Measurements from ENCODE around the gene MYL3.

MYL3 gene

DNA sequence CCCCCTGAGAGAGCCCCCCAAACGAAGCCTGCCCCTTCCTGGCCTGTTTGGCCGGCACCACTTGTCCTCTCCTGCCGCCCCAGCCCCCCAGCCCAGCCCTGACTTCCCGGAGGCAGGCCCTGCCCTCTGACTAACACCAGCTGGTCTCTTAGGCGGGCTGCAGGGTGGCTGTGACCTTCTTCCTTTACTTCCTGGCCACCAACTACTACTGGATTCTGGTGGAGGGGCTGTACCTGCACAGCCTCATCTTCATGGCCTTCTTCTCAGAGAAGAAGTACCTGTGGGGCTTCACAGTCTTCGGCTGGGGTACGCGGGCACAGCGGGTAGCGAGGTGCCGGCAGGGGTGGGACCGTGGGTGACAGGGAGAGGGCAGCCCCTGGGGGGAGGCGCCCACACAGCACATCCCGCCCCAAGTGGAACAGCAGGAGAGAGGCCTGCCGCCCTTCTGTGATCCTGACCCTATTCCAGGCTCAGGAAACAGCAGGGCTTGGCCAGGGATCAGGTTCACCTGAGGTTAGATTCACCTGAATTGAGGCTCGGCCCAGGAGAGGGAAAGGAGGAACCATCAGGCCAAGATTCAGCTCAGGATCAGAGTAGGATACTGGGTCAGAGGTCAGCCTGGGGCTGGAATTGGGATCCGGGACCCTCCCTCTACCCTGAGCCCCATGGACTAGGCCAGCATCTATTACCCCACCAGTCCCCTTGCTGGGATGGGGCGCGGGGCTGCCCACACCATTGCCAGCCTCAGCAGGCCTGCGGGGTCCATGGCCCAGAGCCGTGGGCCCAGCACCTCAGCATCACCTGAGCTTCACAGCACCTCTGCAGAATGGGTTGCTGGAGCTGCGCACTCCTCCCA is 36.1 kb upstream of the MYL3 start:
- Histone ChIP-seq H3K9me3 (ENCODE audit: insufficient read depth, low read length) (no peaks in the 10 kb centered on the region), H3K27me3 (ENCODE audit: insufficient read depth, insufficient read length) (no peaks in the 10 kb centered on the region), H3K4me1 (ENCODE audit: insufficient read depth, insufficient read length) (peaks cover 6% of the 10 kb centered on the region), H3K9ac (ENCODE audit: insufficient read length, low read depth) (no peak overlapping the region), H3K4me3 (ENCODE audit: insufficient read length, low read depth) (no peak overlapping the region), H3K36me3 (ENCODE audit: insufficient read depth, insufficient read length, low read length) (peaks cover 5% of the 10 kb centered on the region)
- no peak for DNase-seq (ENCODE audit: low read depth, low spot score)
- TF ChIP-seq YY1 (IDR thresholded peaks at IDR 0.05; ENCODE audit: insufficient read depth, insufficient read length) = no peak
- TF ChIP-seq SUZ12 (IDR thresholded peaks at IDR 0.05; ENCODE audit: extremely low read depth, insufficient read depth, insufficient read length) = no peak
- no peak for TF ChIP-seq ZNF274 (IDR thresholded peaks at IDR 0.05; ENCODE audit: low read depth, low read length)

DNA sequence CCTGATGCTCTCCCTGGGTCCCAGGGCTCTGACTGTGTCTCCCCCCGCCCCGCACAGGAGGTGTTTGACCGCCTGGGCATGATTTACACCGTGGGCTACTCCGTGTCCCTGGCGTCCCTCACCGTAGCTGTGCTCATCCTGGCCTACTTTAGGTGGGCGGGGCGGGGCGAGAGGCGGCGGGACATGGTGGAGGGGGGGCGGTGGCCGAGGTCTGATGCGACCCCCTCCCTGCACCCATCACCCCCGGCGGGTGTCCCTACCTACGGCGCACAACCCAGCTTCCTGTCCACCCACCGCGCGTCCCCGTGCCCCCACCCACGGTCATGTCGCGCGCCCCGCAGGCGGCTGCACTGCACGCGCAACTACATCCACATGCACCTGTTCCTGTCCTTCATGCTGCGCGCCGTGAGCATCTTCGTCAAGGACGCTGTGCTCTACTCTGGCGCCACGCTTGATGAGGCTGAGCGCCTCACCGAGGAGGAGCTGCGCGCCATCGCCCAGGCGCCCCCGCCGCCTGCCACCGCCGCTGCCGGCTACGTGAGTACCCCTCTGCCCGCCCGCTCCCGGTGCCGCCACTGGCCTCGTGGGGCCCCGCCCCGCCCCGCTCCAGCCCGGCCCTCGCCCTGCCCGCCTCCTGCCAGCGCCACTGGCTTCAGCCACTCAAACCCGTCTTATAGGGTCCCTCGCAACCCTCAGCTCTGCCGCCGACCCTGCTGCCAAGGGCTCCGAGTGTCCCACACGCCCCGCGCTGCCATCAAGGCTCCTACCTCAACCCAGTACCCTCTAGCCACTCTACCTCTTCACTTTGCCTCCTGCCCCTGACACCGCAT is 35.3 kb upstream of the MYL3 start:
- H3K4me1 ChIP-seq (ENCODE audit: insufficient read depth, insufficient read length) = peaks cover 11% of the 10 kb centered on the region
- H3K27me3 ChIP-seq (ENCODE audit: insufficient read depth, insufficient read length) = no peaks in the 10 kb centered on the region
- no peak for DNase-seq (ENCODE audit: low read depth, low spot score)
- TF ChIP-seq SUZ12 (IDR thresholded peaks at IDR 0.05; ENCODE audit: extremely low read depth, insufficient read depth, insufficient read length) = no peak
- TF ChIP-seq YY1 (IDR thresholded peaks at IDR 0.05; ENCODE audit: insufficient read depth, insufficient read length) = no peak
- no peak for TF ChIP-seq ZNF274 (IDR thresholded peaks at IDR 0.05; ENCODE audit: low read depth, low read length)
- H3K36me3 ChIP-seq (ENCODE audit: insufficient read depth, insufficient read length, low read length) = peaks cover 5% of the 10 kb centered on the region
- H3K9ac ChIP-seq (ENCODE audit: insufficient read length, low read depth) = no peak overlapping the region
- no peaks in the 10 kb centered on the region for H3K9me3 ChIP-seq (ENCODE audit: insufficient read depth, low read length)
- H3K4me3 ChIP-seq (ENCODE audit: insufficient read length, low read depth) = no peak overlapping the region

DNA sequence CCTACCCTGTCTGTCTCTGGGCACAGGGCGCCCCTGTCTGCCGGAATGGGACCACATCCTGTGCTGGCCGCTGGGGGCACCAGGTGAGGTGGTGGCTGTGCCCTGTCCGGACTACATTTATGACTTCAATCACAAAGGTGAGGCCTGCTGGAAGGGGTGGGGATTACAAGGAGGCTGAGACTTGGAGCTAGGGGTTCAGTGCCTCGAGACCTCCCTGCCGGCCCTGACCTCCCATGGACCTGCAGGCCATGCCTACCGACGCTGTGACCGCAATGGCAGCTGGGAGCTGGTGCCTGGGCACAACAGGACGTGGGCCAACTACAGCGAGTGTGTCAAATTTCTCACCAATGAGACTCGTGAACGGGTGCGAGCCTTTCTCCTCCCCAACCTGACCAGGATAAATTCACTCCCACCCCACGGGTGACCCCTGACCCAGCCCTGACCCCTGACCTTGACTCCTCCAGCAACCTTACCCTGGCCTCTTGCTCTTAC is 34.6 kb upstream of the MYL3 start:
- H3K4me3 ChIP-seq (ENCODE audit: insufficient read length, low read depth) = no peak overlapping the region
- H3K4me1 ChIP-seq (ENCODE audit: insufficient read depth, insufficient read length) = peaks cover 15% of the 10 kb centered on the region
- DNase-seq (ENCODE audit: low read depth, low spot score) = no peak
- TF ChIP-seq SUZ12 (IDR thresholded peaks at IDR 0.05; ENCODE audit: extremely low read depth, insufficient read depth, insufficient read length) (no peak), YY1 (IDR thresholded peaks at IDR 0.05; ENCODE audit: insufficient read depth, insufficient read length) (no peak), ZNF274 (IDR thresholded peaks at IDR 0.05; ENCODE audit: low read depth, low read length) (no peak)
- H3K27me3 ChIP-seq (ENCODE audit: insufficient read depth, insufficient read length) = peaks cover 6% of the 10 kb centered on the region
- no peaks in the 10 kb centered on the region for H3K9me3 ChIP-seq (ENCODE audit: insufficient read depth, low read length)
- H3K9ac ChIP-seq (ENCODE audit: insufficient read length, low read depth) = no peak overlapping the region
- H3K36me3 ChIP-seq (ENCODE audit: insufficient read depth, insufficient read length, low read length) = peaks cover 5% of the 10 kb centered on the region

DNA sequence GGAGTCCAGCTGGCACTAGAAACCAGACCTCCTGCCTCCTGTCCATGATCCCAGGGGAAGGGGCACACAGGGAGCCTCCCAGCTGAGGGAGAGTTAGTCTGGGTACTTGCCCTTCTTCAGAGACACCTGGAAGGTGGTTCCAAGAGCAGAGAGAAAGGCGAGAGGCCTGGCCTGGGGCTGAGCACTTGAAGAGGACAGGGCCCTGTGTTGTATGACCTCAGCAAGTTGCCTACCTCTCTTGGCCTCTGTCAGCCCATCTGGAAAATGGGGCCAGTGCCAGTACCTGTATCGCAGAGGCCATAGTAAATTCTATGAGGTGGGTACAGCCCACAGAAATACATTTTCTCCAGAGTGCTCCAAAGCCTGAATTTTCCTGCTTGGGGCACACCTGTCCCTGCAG is 33.8 kb upstream of the MYL3 start:
- H3K27me3 ChIP-seq (ENCODE audit: insufficient read depth, insufficient read length) = peaks cover 8% of the 10 kb centered on the region
- H3K9me3 ChIP-seq (ENCODE audit: insufficient read depth, low read length) = no peaks in the 10 kb centered on the region
- no peak overlapping the region for H3K4me3 ChIP-seq (ENCODE audit: insufficient read length, low read depth)
- peaks cover 4% of the 10 kb centered on the region for H3K36me3 ChIP-seq (ENCODE audit: insufficient read depth, insufficient read length, low read length)
- peaks cover 19% of the 10 kb centered on the region for H3K4me1 ChIP-seq (ENCODE audit: insufficient read depth, insufficient read length)
- H3K9ac ChIP-seq (ENCODE audit: insufficient read length, low read depth) = no peak overlapping the region
- TF ChIP-seq ZNF274 (IDR thresholded peaks at IDR 0.05; ENCODE audit: low read depth, low read length) = no peak
- no peak for TF ChIP-seq SUZ12 (IDR thresholded peaks at IDR 0.05; ENCODE audit: extremely low read depth, insufficient read depth, insufficient read length)
- no peak for TF ChIP-seq YY1 (IDR thresholded peaks at IDR 0.05; ENCODE audit: insufficient read depth, insufficient read length)
- DNase-seq (ENCODE audit: low read depth, low spot score) = no peak

DNA sequence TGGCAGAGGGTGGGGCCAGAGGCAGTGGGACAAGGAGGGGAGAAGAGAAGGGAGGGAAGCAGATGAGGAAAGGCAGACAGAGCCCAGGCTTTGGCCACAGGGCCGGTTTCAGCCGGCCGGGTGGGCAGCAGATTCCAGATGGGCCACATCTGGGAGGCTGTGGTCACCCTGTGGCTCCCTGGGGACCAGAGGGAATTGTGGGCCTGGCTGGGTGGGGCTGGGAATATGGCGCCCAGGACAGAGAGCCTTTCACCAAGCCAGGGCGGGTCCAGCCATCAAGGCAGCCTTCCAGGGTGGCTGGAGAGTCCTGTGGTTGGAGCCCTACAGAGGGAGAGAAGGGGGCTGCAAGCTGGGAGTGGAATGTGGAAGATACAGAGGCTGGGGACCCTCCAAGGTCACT is 33.1 kb upstream of the MYL3 start:
- no peaks in the 10 kb centered on the region for H3K9me3 ChIP-seq (ENCODE audit: insufficient read depth, low read length)

DNA sequence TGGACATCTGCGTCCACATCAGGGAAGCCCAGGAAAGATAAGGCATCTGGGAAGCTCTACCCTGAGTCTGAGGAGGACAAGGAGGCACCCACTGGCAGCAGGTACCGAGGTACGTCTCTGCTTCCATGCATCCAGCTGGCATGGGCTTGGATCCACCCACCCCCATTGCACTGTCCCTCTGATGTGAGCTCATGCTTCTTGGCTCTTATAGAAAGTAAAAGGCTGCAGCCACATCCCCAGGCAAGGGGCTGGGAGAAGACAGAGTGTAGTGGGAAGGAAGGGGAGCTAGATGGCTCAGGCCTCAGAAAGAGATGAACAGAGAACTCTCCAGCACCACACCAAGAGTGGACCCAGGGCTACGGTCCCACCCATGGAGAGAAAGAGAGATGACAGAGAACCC is 32.5 kb upstream of the MYL3 start:
- no peaks in the 10 kb centered on the region for H3K9me3 ChIP-seq (ENCODE audit: insufficient read depth, low read length)
- TF ChIP-seq ZNF274 (IDR thresholded peaks at IDR 0.05; ENCODE audit: low read depth, low read length) = no peak
- TF ChIP-seq YY1 (IDR thresholded peaks at IDR 0.05; ENCODE audit: insufficient read depth, insufficient read length) = no peak
- TF ChIP-seq SUZ12 (IDR thresholded peaks at IDR 0.05; ENCODE audit: extremely low read depth, insufficient read depth, insufficient read length) = no peak
- no peaks in the 10 kb centered on the region for H3K36me3 ChIP-seq (ENCODE audit: insufficient read depth, insufficient read length, low read length)
- DNase-seq (ENCODE audit: low read depth, low spot score) = no peak
- no peak overlapping the region for H3K4me3 ChIP-seq (ENCODE audit: insufficient read length, low read depth)
- H3K9ac ChIP-seq (ENCODE audit: insufficient read length, low read depth) = no peak overlapping the region
- H3K4me1 ChIP-seq (ENCODE audit: insufficient read depth, insufficient read length) = peaks cover 26% of the 10 kb centered on the region
- H3K27me3 ChIP-seq (ENCODE audit: insufficient read depth, insufficient read length) = peaks cover 21% of the 10 kb centered on the region

More for the DNA sequence above, 33.1 kb upstream of the MYL3 start:
- Histone ChIP-seq H3K4me1 (ENCODE audit: insufficient read depth, insufficient read length) (peaks cover 26% of the 10 kb centered on the region), H3K27me3 (ENCODE audit: insufficient read depth, insufficient read length) (peaks cover 14% of the 10 kb centered on the region), H3K9ac (ENCODE audit: insufficient read length, low read depth) (no peak overlapping the region), H3K4me3 (ENCODE audit: insufficient read length, low read depth) (no peak overlapping the region), H3K36me3 (ENCODE audit: insufficient read depth, insufficient read length, low read length) (no peaks in the 10 kb centered on the region)
- no peak for TF ChIP-seq YY1 (IDR thresholded peaks at IDR 0.05; ENCODE audit: insufficient read depth, insufficient read length)
- no peak for TF ChIP-seq ZNF274 (IDR thresholded peaks at IDR 0.05; ENCODE audit: low read depth, low read length)
- no peak for TF ChIP-seq SUZ12 (IDR thresholded peaks at IDR 0.05; ENCODE audit: extremely low read depth, insufficient read depth, insufficient read length)
- DNase-seq (ENCODE audit: low read depth, low spot score) = no peak

DNA sequence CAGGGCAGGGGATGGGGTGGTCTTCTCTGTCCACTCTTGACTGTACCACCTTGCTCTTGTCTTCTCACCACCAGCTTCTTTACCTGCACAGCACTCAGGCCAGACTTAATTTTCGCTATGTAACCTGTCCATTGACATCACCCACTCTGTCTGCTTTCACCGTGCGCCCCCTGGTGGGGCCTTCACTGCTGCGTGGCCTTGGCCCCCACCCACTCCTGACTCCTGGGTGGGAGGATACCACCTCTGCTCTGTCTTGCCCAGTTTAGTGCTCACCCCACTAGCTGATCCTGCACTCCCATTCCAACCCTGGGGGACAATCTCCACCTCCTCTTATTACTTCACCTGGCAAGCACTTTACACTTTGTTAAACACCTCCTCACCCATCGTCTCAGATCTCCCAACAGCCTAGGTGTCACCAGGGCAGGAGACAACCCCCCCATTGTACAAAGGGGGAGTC is 32.0 kb upstream of the MYL3 start:
- no peak for DNase-seq (ENCODE audit: low read depth, low spot score)
- Histone ChIP-seq H3K9me3 (ENCODE audit: insufficient read depth, low read length) (no peaks in the 10 kb centered on the region), H3K9ac (ENCODE audit: insufficient read length, low read depth) (no peak overlapping the region), H3K36me3 (ENCODE audit: insufficient read depth, insufficient read length, low read length) (no peaks in the 10 kb centered on the region), H3K4me3 (ENCODE audit: insufficient read length, low read depth) (no peak overlapping the region), H3K4me1 (ENCODE audit: insufficient read depth, insufficient read length) (peaks cover 26% of the 10 kb centered on the region), H3K27me3 (ENCODE audit: insufficient read depth, insufficient read length) (peaks cover 23% of the 10 kb centered on the region)
- no peak for TF ChIP-seq SUZ12 (IDR thresholded peaks at IDR 0.05; ENCODE audit: extremely low read depth, insufficient read depth, insufficient read length)
